Keratinocyte (primary cell): ENCODE results near the gene PRSS23. TPM values are rescaled to one million over a fixed set of nuclear protein-coding genes. Genes with fewer than 3 reads are reported as not detected.

Source experiments
- DNase-seq: peaks from one replicate; pipeline ENCODE4 v3.0.0-alpha.2; 2011; ENCODE audit warnings: low read depth, missing footprints, low spot score
- FAIRE-seq: peaks from 2 replicates; lab custom pipeline; 2011; peaks lifted over from hg19 to GRCh38; lab: Jason Lieb, UNC
- H2AFZ ChIP-seq: 2 replicates; pipeline ENCODE4 v1.6.0; 2012; ENCODE audit warnings: low read length, control low read depth, inconsistent platforms; ENCODE audit not compliant: control insufficient read depth
- H3K27ac ChIP-seq: 2 replicates; pipeline ENCODE4 v1.5.1; 2011; ENCODE audit warnings: low read length; ENCODE audit not compliant: control insufficient read depth, insufficient read depth
- H3K27me3 ChIP-seq: 3 replicates; pipeline ENCODE4 v1.6.0; 2011; ENCODE audit warnings: low read length; ENCODE audit not compliant: control insufficient read depth, insufficient read depth; ENCODE audit errors: extremely low read depth
- H3K36me3 ChIP-seq, 2 experiments: 2 replicates in 1 of 2; 3 replicates in 1 of 2; pipeline ENCODE4 v1.5.1; 2011; ENCODE audit warnings: low read length in 2 of 2, mild to moderate bottlenecking in 1 of 2; ENCODE audit not compliant: control insufficient read depth in 2 of 2, insufficient read depth in 2 of 2; ENCODE audit errors: extremely low read depth in 1 of 2
- H3K4me1 ChIP-seq: 3 replicates; pipeline ENCODE4 v1.5.1; 2011; ENCODE audit warnings: low read length; ENCODE audit not compliant: control insufficient read depth, insufficient read depth; ENCODE audit errors: extremely low read depth
- H3K4me2 ChIP-seq: 3 replicates; pipeline ENCODE4 v1.6.0; 2011; ENCODE audit warnings: low read depth, low read length; ENCODE audit not compliant: control insufficient read depth, insufficient read depth; ENCODE audit errors: extremely low read depth
- H3K4me3 ChIP-seq, 3 experiments: fragments of 200-600 bp in 1 of 3; sonication (generic) in 1 of 3; 2 replicates in 2 of 3; 3 replicates in 1 of 3; pipeline ENCODE4 v1.5.1; 2011 to 2016; ENCODE audit warnings: low read length in 3 of 3, mild to moderate bottlenecking in 3 of 3, control low read depth in 2 of 3, inconsistent platforms in 1 of 3, low read depth in 1 of 3, mixed read lengths in 1 of 3, mixed run types in 1 of 3, moderate library complexity in 1 of 3; ENCODE audit not compliant: control insufficient read depth in 2 of 3, insufficient read depth in 2 of 3; ENCODE audit errors: extremely low read depth in 1 of 3
- H3K79me2 ChIP-seq: 2 replicates; pipeline ENCODE4 v1.6.0; 2012; ENCODE audit warnings: low read length; ENCODE audit not compliant: control insufficient read depth, insufficient read depth
- H3K9ac ChIP-seq: 3 replicates; pipeline ENCODE4 v1.6.0; 2011; ENCODE audit warnings: low read length; ENCODE audit not compliant: control insufficient read depth, insufficient read depth; ENCODE audit errors: extremely low read depth
- H3K9me1 ChIP-seq: 3 replicates; pipeline ENCODE4 v1.6.0; 2011; ENCODE audit warnings: low read length; ENCODE audit not compliant: control insufficient read depth, insufficient read depth; ENCODE audit errors: extremely low read depth
- H3K9me3 ChIP-seq: 2 replicates; pipeline ENCODE4 v1.5.1; 2012; ENCODE audit warnings: low read depth, low read length; ENCODE audit not compliant: control insufficient read depth
- H4K20me1 ChIP-seq: 3 replicates; pipeline ENCODE4 v1.6.0; 2011; ENCODE audit warnings: low read length; ENCODE audit not compliant: control insufficient read depth, insufficient read depth; ENCODE audit errors: extremely low read depth
- CTCF ChIP-seq, 3 experiments: IDR thresholded peaks in 1 of 3; conservative IDR thresholded peaks in 1 of 3; optimal IDR thresholded peaks in 1 of 3; 2 replicates in 2 of 3; 3 replicates in 1 of 3; pipeline versions ENCODE3 to v1.5.1; 2011; ENCODE audit warnings: low read length in 3 of 3, mild to moderate bottlenecking in 3 of 3, moderate library complexity in 2 of 3, control low read depth in 1 of 3, inconsistent platforms in 1 of 3; ENCODE audit not compliant: insufficient read depth in 2 of 3; ENCODE audit errors: extremely low read depth in 1 of 3
- EZH2 ChIP-seq: IDR thresholded peaks from one replicate; pipeline ENCODE4 v1.6.1; 2012; ENCODE audit warnings: inconsistent platforms, mild to moderate bottlenecking, low read length, moderate library complexity
- dilution Hi-C: fragments of 300-500 bp; cut with MboI; formaldehyde crosslinking; loops from one replicate; pipeline ENCODE4 v1.7.0; 2020; ENCODE audit warnings: low sequenced_read_pairs; ENCODE audit not compliant: extremely low pct_ligation_motif_present
- polyA plus RNA-seq, 5 experiments: library from polyadenylated mRNA; depleted of rRNA in 3 of 5; stranded (reverse) in 3 of 5; stranded (forward) in 1 of 5; unstranded in 1 of 5; fragments of >200 nt; gene quantifications; 1 replicate in 1 of 5; 2 replicates in 3 of 5; 3 replicates in 1 of 5; pipeline versions ENCODE4 v1.2.1 to v1.2.3, GENCODE V29; 2011 to 2012; ENCODE audit warnings: missing spikeins in 2 of 5, low read depth in 1 of 5, low replicate concordance in 1 of 5

PRSS23 gene
- polyA plus RNA-seq, 1 donor (not counting 4 experiments of a cell fraction or from before 2014, with no cell fraction given), result 143 TPM

- Histone ChIP-seq H3K9ac (no peak overlapping the region), H2AFZ (no peak overlapping the region), H3K9me3 (no peaks in the 10 kb centered on the region), H3K36me3 (no peaks in the 10 kb centered on the region), H3K27ac (no peak overlapping the region), H3K4me2 (no peak overlapping the region), H3K4me3 (no peak overlapping the region), H3K79me2 (no peaks in the 10 kb centered on the region), H3K9me1 (no peaks in the 10 kb centered on the region), H3K4me1 (peaks cover 2% of the 10 kb centered on the region), H4K20me1 (no peaks in the 10 kb centered on the region), H3K27me3 (no peaks in the 10 kb centered on the region)
- TF ChIP-seq EZH2, result no peak
- TF ChIP-seq CTCF (optimal IDR thresholded peaks at IDR 0.05 in 1 of 3, IDR thresholded peaks at IDR 0.05 in 1 of 3, conservative IDR thresholded peaks at IDR 0.05 in 1 of 3; ENCODE audit: extremely low read depth in 1 of 3, insufficient read depth in 2 of 3, low read length in 3 of 3), result no peak
- DNase-seq (no peak), FAIRE-seq (no peak)
- dilution Hi-C loops, result no loop called here
These were observed 10.1 kb upstream of the PRSS23 start for GRCh38 chr11:86790195-86790725.

- Histone ChIP-seq H3K27me3 (no peaks in the 10 kb centered on the region), H3K9me1 (no peaks in the 10 kb centered on the region), H3K4me1 (peaks cover 3% of the 10 kb centered on the region), H3K4me3 (no peak overlapping the region), H3K9me3 (no peaks in the 10 kb centered on the region), H3K36me3 (no peaks in the 10 kb centered on the region), H3K9ac (no peak overlapping the region), H4K20me1 (no peaks in the 10 kb centered on the region), H3K27ac (no peak overlapping the region), H3K79me2 (no peaks in the 10 kb centered on the region), H2AFZ (no peak overlapping the region), H3K4me2 (no peak overlapping the region)
- dilution Hi-C loops, result no loop called here
- DNase-seq (no peak), FAIRE-seq (no peak)
- no peak for TF ChIP-seq EZH2
- no peak for TF ChIP-seq CTCF (optimal IDR thresholded peaks at IDR 0.05 in 1 of 3, IDR thresholded peaks at IDR 0.05 in 1 of 3, conservative IDR thresholded peaks at IDR 0.05 in 1 of 3; ENCODE audit: extremely low read depth in 1 of 3, insufficient read depth in 2 of 3, low read length in 3 of 3)
These were observed 9.2 kb upstream of the PRSS23 start for GRCh38 chr11:86790867-86791849.
